Hematopoietic multipotent progenitor cell treated with erythropoietin and hydrocortisone succinate and interleukin-3 and kit ligand, for 17 days (in vitro differentiated cells): ENCODE measurements around the gene ZNF654.
A peak's percentile ranks its signal among the peaks of the same experiment; 100 is the strongest.
"Not testable (repeated sequence)": the region's sequence is repeated elsewhere in the genome, so short reads cannot be mapped to it uniquely, and the experiment has no call there.

ENCODE experiments used
- DNase-seq: peaks from one replicate; pipeline ENCODE4 v3.0.0-alpha.2; 2015; ENCODE audit warnings: low spot score

The ZNF654 gene

DNA sequence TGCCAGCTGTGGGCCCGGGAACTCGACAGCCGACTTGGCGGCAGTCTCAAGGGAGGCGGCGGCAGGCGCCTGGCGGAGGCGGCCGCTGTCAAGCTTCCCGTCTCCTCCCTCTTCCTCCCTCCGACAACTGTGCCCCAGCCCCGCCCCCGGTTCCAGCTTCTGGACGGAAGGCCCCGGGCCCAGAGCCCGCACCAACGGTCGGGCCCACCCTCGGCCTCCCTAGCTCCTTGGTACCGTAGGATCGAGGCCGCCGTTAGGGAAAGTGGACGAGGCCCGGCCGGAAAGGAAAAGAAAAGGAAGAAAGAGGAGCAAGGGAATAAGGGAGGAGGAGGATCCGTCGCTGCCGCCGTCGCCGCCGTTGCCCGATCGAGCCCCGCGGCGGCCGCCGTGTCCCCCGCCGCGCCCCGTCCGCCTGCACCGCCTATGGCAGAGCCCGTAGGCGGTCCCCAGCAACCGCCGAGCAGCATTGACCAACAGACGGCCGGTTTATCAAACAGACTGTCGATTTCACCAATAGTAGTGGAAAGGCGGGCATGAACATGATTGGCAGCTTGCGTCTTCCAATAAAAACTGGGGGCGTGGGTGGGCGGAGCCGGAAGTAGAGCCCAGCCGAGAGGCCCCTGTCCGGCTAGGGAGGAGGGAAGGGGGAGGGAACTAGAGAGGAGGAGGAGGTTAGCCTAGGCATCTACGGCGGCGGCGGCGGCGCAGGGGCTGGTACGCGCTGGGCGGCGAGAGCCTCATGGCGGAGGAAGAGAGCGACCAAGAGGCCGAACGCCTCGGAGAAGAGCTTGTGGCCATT, at the start of gene ZNF654, which contains the start of gene CGGBP1:
Gene ZNF654, plus strand, starts transcription at position 675 of the 799 bp plus-strand sequence. Its CDS starts 65 bp downstream, at position 740.
Gene CGGBP1, minus strand, starts transcription at position 425 of the 799 bp plus-strand sequence. CDS start 3,029 bp downstream, outside the sequence.
- peak; percentile 99 for DNase-seq

DNA sequence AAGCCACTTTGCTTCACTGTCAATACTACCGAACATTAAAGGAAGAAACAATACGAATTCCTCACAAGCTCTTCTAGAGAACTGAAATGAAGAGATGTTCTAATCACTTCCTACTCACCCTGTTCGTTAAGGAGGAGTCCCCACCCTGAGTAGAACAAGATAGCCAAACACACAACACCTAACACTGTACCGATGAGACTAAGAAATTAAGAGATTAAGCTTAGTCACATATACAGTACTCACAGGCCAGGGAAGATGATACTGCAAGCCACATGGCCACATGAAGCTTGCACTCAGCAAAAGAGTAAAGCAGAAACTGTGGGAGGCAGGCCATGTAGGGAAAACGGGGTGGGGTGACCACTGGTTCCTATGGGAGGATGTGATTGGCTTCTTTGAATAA, 48.2 kb upstream of the ZNF654 start:
- peak; percentile 50 for DNase-seq

DNA sequence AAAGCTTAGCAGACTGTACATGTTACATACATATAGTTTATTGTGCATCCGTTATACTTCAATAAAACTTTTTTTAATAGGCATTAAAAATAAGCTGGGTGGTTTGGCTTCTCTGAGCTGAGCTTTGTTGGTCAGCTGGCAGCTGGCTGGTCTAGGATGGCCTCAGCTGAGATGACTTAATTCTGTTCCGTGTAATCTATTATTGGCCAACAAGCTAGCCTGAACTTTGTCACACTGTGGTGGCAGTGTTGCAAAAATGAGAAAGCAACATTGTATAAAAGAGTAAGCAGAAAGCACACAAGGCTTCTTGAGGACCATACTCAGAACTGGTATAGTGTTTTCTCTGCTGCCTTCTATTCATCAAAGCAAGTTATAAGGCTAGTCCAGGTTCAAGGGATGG, 45.5 kb upstream of the ZNF654 start:
- no peak for DNase-seq

- not testable (repeated sequence) for DNase-seq
These were observed 43.4 kb upstream of the ZNF654 start for GRCh38 chr3:88015656-88016055.

GRCh38 chr3:88019024-88019423, 40.0 kb upstream of the ZNF654 start:
- no peak for DNase-seq

- no peak for DNase-seq
These were observed 34.0 kb upstream of the ZNF654 start for GRCh38 chr3:88025001-88025552.

DNA sequence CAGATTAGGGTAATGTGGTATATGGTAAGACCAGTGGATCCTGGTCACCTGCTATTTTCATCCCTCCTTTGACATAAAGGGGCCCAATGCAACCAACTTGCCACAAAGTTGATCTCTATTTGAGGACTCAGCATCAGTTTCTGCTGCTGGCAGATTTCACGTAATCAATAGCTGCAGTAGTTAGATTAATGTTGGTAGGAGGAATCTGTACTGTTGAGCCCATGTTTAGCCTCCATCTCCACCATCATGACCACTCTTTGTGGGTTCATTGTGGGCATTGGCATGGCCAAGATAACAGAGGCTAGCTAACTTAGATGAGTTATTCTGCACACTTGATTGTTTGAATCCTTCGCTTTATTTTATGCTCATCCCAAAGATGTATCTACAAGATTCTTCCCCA, 30.2 kb upstream of the ZNF654 start:
- peak; percentile 34 for DNase-seq

- peak; percentile 38 for DNase-seq
These were observed 28.8 kb upstream of the ZNF654 start for GRCh38 chr3:88030210-88030609.

DNA sequence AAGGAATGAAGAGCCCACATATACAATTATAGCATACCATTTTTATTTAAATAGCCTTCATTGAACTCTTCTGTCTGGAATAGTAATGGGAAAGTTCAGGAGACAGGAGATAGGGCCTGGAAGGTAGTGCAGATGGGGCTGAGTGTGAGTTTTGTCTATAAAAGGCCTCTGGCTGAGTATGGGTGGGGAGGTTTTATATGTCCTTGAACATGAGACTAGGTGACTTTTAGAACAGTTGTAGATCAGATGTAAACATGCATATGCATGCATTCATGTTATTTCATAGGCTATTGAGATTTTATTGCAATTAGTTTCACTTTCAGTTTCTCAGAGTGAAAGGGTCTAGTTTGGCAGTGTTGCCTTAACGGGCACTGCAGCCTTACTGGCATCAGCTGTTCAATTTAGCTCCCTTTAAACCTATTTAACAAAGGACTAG, 27.4 kb upstream of the ZNF654 start:
- DNase-seq = peak; percentile 76

GRCh38 chr3:88032245-88032644, 26.8 kb upstream of the ZNF654 start:
- DNase-seq = no peak

DNA sequence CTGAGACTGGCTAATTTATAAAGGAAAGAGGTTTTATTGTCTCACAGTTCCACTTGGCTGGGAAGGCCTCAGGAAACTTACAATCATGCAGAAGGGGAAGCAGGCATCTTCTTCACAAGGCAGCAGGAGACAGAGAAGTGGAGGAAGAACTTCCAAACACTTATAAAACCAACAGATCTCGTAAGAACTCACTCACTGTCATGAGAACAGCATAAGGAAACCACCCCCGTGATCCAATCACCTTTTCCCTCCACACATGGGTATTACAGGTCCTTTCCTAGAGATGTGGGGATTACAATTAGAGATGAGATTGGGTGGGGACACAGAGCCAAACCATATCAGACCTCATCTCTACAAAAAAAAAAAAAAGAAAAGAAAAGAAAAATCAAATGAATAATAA, 26.0 kb upstream of the ZNF654 start:
- peak; percentile 47 for DNase-seq

GRCh38 chr3:88033808-88034207, 25.2 kb upstream of the ZNF654 start:
- peak; percentile 45 for DNase-seq

DNA sequence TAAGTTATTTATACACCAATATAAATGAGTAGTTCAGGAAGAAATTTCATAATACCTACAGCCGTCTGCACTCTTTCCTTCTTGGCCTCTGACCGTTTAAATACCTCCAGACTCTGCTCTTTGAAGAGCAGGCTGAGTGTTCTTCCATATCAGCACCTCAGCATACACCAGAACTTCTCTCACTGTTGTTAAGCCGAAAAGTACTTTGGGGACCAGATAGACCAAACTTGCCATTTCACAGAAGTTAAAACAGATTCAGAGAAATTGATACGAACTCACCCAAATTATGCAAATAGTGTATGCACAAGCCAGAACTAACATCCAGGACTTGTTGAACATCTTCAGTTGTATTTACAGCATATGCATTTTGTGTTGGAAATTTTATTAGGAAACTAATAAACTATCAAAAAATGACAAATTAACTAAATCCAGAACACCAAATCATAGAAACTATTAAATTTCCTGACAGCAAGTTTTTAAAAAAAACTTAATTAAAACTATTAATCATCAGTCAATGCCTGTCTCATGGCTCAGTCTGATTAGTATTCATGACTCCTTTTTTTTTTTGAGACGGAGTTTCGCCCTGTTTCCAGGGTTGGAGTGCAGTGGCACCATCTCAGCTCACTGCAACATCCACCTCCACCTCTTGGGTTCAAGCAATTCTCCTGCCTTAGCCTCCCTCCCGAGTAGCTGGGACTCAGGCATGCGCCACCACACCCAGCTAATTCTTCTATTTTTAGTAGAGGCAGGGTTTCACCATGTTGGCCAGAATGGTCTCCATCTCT, 24.4 kb upstream of the ZNF654 start:
- peak; percentile 54 for DNase-seq

DNA sequence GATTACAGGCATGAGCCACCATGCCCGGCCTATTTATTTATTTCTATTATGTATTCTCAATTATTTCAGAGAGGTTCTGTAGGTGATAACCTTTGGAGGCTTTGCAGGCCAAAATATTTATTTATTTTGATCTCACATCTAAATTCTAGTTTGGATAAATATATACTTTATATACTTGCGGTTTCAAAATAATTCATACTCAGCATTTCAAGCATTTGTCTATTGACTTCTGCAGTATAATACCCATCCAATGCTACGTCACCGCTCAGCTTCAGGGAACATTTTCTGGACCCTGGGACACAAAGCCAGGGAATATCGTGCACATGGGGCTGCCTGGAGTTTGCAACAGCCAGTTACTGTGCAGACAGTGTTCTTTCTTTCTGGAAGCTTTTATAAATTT, 22.8 kb upstream of the ZNF654 start:
- no peak for DNase-seq

DNA sequence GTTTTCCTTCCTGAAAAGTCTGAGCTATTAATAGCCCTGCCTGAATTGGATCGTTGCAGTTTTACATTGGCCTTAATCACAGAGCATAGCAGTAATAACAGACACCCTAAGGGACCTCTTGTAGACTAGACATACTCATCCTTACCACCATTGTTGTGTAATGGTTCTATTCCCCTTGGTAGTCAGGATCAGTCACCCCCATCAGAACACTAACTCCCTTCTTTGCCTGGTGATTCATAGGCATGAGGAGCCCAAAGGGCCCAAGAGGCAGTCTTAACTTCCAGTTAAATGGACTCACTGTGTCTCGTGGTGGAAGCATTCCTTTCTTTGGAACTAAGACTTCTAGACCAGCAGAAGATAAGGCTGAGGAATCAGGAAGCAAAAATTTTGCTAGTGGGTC, 20.5 kb upstream of the ZNF654 start:
- DNase-seq = no peak

DNA sequence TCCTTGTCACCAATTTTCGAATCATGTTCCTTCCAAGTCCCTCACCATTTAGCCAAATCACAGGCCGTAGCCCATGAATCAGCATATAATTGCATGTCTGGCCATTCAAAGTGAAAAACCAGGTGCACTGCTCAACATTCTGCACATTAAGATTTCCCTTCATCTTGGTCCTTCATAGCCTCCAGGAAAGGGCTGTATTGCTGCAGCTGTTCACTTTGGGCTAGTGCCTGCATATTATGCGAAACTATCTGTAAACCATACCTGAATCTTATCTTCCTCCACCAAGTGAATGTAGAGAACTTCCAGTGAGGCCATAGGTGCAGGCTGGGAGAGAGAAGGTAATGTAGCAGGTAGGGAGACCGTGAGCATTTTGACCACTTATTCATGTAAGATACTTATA, 18.5 kb upstream of the ZNF654 start:
- DNase-seq = no peak

DNA sequence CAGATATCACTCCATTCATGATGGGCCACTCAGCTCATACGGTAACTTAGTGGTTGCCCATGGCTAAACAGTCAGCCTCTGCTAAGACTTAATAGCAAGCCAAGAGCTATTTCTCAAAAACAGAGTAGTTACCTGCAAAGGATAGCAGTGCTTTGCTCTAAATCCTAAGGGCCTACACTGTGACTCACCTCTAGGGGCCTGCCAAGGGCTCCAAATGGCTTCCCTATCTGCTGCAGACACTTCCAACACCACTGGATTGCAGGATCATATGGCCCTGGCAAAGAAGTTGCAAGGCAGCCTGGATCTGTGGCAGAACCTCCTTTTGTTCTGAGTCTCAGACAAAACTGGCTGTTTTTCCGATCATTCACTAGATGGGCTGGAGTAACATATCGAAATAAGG, 18.1 kb upstream of the ZNF654 start:
- no peak for DNase-seq

GRCh38 chr3:88044411-88044810, 14.6 kb upstream of the ZNF654 start:
- DNase-seq = no peak

DNA sequence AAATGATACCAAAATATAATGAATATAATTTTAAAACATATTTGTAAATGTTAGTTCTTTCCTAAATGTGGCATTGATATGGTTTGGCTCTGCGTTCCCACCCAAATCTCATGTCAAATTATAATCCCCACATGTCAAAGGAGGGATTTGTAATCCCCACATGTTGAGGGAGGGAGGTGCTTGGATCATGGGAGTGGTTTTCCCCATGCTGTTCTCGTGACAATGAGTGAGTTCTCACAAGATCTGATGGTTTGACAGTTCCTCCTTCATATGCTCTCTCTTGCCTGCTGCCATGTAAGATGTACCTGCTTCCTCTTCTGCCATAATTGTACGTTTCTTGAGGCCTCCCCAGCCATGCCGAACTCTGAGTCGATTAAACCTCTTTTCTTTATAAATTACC, 12.3 kb upstream of the ZNF654 start:
- no peak for DNase-seq

DNA sequence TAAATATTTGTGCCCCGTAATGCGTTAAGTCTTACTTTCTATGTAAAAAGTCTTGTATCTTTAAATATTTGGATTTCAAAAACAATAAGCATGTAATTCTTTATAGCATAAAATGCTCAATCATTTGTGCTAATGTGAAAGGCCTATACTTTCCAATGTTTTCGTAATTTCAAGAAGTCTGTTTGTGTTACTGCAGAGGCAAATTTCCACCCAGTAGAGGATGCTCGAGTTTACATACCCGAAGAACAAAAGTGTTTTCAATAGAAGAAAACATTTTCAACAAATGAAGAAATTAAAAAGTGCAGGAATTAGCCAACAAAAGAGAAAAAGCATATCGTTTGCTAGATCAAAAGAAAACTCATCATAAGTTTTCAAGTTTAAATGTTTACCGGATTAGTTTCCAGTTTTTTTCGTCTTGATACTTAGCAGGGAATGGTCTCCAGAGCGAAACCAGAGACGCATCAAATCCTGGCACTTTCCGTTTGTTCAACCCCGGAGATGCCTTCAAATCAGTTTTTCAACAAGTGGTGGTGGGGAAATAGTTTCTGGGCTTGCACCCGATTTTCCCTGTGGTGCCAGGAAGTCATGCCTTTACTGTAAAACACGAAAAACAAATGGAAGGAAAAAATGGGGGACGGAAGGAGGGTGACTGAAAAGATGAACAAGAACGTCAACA, 1.3 kb upstream of the ZNF654 start:
- DNase-seq = peak; percentile 53

GRCh38 chr3:88058306-88058580, 812 bp upstream of the ZNF654 start:
- no peak for DNase-seq

- peak; percentile 54 for DNase-seq
These were observed 520 bp downstream of the ZNF654 start for GRCh38 chr3:88059380-88060170.
